ENCODE measurements around the gene SLC6A3.
A peak's percentile ranks its signal among the peaks of the same experiment; 100 is the strongest.
"Not testable (repeated sequence)": the region's sequence is repeated elsewhere in the genome, so short reads cannot be mapped to it uniquely, and the experiment has no call there.

SLC6A3 gene

DNA sequence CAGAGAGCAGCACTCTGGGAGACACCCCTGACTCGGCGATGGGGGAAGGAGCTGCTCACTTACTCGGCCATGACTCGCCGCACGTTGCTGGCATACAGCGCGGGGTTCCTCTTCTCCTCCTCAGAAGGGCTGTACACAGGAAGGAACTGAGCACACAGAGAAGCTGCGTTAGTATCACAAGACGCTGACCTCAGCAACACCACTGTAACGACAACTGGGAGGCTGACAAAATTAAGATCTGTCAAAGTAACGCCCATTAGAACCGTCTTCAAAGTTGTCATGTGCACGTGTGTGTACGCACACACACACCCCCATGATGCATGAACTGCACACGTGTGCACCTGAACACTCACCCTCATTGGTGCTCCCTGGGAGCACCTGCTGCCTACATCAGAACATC lies 32.1 kb upstream of the SLC6A3 start:
- DNase-seq: peak in 1 of 2 donors; percentile 83

DNA sequence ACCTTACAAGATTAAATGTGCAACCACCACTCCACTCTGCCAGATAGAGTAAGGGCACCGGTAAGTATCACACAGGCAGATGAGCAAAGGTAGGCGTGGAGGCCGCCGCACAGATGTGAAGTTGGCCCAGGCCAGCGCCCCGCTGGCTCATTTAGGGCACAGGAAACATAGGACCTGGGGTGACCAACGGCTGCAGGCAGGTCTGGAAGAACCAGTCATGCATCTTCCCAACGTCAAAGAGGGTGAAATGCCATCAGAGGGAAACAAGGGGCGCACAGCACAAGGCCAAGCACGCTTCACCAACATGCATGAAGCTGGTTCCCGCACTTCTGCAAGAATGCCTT lies 31.7 kb upstream of the SLC6A3 start:
- no peak for DNase-seq

- no peak for DNase-seq
Measured at GRCh38 chr5:1476181-1476966, 31.1 kb upstream of the SLC6A3 start.

GRCh38 chr5:1475544-1475900 lies 30.3 kb upstream of the SLC6A3 start:
- DNase-seq: not testable (repeated sequence)

GRCh38 chr5:1474866-1475543 lies 29.8 kb upstream of the SLC6A3 start:
- DNase-seq: peak in 1 of 2 donors; percentile 35

DNA sequence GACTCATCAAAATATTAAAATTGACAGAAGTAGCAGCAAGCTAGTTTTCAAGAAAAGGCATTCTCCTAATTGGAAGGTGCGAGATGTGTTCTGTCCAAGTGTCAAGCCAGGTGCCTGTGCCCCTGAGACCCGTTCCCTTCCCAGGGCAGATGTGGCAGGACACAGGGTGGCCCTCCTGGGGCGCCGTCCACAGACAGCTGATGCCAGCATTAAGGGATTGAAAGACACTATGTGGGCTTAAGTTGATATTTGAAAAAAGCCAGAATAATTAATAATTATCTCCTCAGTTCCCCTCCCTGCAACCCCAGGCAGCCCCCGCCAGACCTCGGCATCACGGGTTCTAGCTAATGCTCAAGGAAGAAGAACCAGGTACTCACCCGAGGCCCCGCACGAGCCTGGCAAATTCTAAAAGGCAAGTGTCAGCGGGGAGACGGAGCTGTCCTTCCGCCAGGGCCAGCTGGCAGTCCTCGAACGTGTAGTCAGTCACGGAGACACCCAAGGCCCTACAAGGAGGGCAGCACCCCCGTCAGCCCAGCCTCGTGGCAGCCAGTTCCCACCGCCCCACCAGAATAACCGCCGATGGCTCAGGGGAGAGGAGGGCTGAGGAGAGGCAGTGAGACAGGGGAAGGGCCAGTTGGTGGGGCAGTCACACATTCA lies 29.1 kb upstream of the SLC6A3 start:
- peak in 1 of 2 donors; percentile 8 for DNase-seq

DNA sequence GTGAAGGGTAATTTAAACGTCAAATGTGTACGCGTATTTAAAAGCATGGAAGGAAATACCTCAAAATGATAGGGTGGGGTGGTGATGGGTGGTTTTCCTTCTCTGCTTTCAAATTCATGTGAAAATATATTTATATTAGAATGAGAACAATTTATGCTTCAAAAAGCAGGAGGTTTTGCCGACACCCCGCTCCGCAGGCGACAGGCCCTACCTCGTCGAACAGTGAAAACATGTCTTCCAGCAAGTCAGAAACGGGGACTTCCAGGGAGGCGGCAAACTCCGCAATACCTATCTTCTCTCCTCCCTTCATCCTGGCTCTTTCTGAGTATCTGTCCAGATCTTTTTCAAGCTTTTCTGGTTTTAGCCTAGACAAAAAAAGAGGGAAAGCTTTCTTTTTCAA lies 28.5 kb upstream of the SLC6A3 start:
- peak in 1 of 2 donors; percentile 10 for DNase-seq

GRCh38 chr5:1472964-1473628 lies 27.9 kb upstream of the SLC6A3 start:
- peak in 1 of 2 donors; percentile 10 for DNase-seq

DNA sequence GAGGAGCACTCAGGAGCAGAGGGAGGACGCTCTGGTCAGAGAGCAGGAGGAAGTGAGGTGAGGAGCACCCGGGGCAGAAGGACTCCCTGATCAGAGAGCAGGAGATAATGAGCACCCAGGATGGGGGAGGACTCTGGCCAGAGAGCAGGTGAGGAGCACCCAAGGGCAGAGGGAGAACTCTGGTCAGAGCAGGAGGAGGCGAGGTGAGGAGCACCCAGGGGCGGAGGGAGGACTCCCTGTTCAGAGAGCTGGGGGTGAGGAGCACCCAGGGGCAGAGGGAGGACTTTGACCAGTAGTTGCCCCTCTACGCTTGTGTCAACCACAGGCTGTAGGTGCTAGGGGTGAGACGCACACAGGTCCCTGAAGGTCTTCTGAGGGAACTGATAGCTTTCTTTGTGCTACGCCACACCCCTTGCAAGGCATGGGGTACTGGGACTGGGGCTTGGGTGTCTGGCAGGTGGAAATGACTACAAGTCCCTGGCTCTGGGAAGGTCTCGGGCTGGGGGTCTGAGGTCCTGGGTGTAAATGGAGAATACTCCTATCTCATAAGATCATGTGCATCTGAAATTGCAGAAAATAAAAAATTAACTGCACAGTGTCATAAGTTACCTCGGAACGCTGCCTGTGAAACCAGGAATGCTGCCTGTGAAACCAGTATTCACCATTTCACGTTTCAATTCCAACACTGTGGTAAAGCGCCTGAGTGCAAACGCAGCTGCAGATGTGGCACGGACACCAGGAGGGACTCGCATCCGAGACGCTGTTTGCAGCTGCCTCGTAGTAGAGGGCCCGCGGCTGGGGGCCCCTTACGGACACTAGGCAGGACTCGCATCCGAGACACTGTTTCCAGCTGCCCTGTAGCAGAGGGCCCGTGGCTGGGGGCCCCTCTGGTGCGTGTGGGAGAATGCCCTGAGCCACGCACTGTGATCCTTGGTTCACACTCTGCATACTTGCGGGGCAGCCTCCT lies 27.0 kb upstream of the SLC6A3 start:
- peak in 1 of 2 donors; percentile 10 for DNase-seq

- DNase-seq: peak in 1 of 2 donors; percentile 8
Measured at GRCh38 chr5:1471240-1471853, 26.1 kb upstream of the SLC6A3 start.

- no peak for DNase-seq
Measured at GRCh38 chr5:1470762-1471211, 25.5 kb upstream of the SLC6A3 start.

DNA sequence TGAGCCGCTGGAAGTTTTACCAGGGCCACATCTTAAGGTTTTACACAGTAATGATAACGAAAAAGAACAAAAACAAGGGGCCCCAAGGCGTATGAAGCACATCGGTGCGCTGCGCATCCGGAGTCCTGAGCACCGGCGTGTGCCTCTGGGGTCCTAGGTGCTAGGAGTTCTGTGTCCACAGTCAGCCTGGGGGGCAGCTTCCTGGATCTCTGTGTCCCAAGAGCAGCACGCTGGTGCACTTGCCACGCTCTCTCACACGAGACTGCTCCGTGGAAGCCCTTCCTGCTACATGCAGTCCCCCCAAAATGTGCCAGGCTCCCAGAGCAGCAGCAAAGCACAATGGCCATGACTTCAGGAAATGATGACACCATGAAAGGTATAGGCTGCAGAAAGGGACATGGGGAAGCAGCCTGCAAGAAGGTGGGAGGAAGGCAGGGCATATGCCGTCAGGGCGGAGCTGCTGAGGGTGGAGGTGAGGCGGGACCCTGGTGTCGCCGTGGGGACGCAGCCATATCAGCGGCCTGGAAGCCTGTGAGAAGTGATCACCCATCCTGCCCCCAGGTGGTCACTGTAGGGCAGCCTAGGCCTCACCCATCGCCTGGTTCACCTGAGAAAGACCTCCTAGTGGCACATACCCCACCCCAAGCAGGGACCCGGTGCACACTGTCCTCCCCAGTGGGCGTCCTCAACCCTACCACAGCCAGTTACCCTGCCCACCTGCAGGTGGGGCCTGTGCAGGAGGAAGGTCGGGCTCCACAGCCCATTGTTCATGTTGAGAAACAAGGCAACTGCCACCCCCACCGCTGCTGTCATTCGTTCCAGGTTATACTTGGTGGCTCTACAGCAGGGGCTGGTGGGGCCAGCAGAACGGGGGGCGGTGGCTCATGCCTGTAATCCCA lies 23.6 kb upstream of the SLC6A3 start:
- peak in 1 of 2 donors; percentile 11 for DNase-seq

DNA sequence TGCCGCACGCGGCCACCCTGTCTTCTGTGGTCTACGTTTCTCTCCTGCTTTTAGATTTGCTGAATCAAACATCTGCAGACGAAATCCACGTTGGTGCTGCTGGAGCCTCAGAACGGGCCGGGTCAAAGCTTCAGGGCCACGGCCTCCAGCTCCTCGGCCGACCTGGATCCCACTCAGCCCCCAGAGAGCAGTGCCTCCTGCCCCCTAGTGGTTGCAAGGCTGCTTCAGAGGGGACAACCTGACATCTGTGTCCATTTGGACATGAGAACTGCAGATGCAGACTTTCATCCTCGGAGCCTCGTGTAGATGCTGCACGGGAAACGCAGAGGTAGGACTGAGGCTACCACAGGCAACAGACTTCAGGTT lies 23.0 kb upstream of the SLC6A3 start:
- DNase-seq: no peak

DNA sequence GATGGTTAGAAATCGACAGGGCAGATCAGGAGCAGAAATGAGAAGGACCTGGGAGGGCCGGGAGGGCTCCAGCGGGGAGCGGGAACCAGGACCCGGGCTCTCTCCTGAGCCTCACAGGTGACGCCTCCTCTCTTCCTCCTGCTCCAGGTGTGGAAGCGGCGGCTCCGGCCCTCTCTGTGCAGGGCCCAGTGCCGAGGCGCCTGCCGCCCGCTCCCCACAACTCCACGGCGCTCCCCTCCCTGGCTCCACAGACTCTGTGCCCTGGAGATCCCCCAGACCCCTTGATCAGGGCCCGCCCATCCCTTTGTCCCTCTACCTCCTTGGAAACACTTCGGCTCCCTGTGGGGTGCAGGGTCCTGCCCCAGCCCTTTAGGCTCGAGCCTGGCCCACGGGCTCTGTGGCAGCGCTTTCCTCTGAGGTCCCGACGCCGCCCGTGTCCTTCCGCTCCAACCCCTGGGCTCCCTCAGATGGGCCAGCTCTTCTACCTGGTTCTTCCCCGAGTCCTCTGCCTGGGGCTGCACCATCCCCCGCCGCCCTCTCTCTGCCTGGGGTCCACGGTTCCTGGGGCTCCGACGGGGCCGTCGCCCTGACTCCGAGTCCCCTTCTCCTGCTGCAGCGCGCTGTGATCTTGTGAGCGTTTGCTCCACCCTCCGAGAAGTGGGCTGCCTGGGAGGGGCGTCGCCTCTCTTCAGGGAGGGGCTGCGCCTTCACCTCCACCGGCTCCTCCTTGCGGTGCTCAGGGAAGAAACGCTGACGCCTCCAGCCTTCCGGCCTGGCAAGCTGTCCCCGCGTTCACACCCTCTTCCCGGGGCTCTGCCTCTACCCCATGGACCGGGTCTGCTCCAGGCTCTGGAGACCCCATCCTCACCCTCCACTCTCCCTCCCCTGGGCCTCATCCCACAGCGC lies 22.4 kb upstream of the SLC6A3 start:
- no peak for DNase-seq

DNA sequence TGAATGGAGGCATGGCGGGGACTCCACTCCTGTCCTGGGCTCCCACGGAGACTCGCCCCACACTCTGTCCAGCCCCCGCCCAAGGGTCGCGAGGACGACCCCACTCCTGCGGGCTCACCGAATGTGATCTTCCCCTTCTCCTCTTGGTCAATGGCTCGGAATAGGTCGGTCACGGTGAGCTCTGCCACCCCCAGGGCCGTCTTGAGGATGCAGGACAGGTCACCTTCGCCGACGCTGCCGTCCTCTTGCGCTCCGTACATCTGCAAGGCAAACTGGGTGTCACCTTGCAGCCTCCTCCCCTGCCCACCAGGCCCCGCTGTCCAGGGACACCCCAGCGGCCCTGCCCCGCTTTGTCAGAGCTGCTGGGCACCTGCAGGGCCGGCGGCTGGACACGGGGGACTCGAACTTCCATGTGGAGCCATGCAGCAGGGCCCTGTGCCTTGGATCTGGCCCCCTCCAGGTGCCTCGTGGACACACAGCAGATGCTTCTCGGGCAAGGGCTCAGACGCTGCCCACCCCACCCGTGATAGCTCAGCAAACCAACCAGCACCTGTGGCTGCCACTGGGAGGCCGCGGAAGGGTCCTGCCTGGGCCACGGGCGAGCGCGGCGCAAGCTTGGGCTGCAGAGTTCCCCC lies 21.5 kb upstream of the SLC6A3 start:
- DNase-seq: peak in 1 of 2 donors; percentile 5

- peak in 1 of 2 donors; percentile 10 for DNase-seq
Measured at GRCh38 chr5:1465966-1466471, 20.8 kb upstream of the SLC6A3 start.

- DNase-seq: peak in 1 of 2 donors; percentile 4
Measured at GRCh38 chr5:1465117-1465516, 19.9 kb upstream of the SLC6A3 start.

DNA sequence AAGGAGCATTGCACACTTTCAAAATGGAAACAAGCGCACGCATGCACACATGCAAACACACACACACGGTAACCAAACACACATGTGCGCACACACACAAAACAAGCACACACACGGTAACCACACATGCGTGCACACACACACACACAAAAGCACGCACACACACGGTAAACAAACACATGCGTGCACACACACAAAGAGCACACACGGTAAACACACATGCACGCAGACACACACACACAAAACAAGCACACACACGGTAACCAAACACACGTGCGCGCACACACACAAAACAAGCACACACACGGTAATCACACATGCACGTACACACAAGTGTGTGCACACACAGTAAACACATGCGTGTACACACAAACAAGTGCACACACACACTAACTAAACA lies 19.3 kb upstream of the SLC6A3 start:
- peak in 1 of 2 donors; percentile 3 for DNase-seq

GRCh38 chr5:1464096-1464446 lies 18.8 kb upstream of the SLC6A3 start:
- no peak for DNase-seq

All from CD4-positive, alpha-beta T cell treated with Interleukin-4 for 1 hour (primary cell).